Activated T-cell treated with anti-CD3 and anti-CD28 coated beads for 48 hours (primary cell): Measurements from ENCODE around the gene CTTNBP2NL.
"Not testable (repeated sequence)": the region's sequence is repeated elsewhere in the genome, so short reads cannot be mapped to it uniquely, and the experiment has no call there.

ENCODE experiments used
- DNase-seq: peaks from one replicate; pipeline ENCODE4 v3.0.0-alpha.2; 2020; ENCODE audit warnings: low read depth

Gene CTTNBP2NL

GRCh38 chr1:112423666-112424065 lies 27.7 kb downstream of the CTTNBP2NL start:
- DNase-seq: not testable (repeated sequence)

GRCh38 chr1:112429749-112430148 lies 33.7 kb downstream of the CTTNBP2NL start:
- DNase-seq: no peak

DNA sequence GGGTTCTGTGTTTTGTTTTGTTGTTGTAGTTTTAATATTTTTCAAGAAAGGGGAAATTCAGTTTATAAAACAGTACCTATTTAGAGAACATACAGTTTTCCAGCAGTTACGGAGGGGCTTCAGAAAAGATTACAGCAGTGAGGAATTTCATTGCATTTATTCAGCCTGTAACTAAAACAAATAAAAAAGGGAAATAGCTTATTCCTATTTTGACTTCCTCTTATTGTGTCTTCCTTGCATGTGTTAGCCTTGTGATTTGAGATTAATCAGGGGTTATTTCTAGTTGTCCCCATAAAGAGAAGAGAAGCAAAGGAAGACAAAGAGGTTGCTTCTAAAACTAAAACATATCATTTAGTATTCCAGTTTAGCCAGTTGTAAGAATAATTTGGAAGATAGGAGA lies 35.0 kb downstream of the CTTNBP2NL start:
- no peak for DNase-seq

DNA sequence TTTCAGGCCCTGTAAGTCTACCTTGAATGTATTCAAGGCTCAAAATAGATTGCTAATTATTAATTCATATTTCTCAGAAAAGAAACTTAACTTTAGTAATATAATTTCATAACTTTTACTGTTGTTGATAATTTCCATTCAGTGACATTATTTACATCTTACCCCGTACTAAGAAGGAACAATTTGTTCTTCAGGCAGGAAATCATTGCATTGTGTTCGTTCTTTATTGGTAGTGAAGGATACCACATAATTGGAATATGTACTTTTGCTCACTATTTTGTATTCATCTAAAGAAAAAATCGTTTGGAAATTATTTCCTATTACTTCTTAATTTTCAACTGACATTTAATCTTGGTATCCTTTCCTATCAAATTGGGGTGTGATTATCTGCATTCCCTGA lies 39.4 kb downstream of the CTTNBP2NL start:
- DNase-seq: no peak

DNA sequence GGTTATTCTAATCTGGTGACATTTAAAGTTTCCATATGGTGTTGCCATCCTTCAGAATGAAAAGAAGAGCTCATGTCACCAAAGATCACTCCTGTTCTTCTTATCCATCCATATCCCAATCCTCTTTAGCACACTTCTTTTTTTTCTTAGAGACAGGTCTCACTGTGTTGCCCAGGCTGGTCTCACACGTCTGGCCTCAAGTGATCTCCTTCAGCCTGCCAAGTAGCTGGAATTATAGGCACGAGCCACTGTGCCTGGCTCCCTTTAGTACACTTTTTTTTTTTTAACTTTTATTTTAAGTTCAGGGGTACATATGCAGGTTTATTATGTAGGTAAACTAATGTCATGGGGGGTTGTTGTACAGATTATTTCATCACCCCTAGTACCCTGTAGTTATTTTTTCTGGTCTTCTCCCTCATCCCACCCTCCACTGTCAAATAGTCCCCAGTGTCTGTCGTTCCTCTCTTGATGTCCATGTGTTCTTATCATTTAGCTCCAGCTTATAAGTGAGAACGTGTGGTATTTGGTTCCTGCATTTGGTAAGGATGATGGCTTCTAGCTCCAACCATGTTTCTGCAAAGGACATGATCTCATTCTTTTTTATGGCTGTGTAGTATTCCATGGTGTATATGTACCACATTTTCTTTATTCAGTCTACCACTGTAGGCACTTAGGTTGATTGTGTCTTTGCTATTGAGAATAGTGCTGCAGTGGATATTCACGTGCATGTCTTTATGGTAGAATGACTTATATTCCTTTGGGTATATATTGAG lies 40.6 kb downstream of the CTTNBP2NL start:
- no peak for DNase-seq

DNA sequence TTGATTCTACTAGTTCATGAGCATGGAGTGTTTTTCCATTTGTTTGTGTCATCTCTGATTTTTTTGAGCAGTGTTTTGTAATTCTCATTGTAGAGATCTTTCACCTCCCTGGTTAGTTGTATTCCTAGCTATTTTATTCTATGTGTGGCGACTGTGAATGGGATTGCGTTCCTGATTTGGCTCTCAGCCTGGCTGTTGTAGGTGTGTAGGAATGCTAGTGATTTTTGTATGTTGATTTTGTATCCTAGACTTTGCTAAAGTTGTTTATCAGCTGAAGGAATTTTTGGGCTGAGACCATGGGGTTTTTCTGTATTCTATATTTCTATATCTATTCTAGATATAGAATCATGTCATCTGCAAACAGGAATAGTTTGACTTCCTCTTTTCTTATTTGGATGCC lies 42.1 kb downstream of the CTTNBP2NL start:
- not testable (repeated sequence) for DNase-seq

DNA sequence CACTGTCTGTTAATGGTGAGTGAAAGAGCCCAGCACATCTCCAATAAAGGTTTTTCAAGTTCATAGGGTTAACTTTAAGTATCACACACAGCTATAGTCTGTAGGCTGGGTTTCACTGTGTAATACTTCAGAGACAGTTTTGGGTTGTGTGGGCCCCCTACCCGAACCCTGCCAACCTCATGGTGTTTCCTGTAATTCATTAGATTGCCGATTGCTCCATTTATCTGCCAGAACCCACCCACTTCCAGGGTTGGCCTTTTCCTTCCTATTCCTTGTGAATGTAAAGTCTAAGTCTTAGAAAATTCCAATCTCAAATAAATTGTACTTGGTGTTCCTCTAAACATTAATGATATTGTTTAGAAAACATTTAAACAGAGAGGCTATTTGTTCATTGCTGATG lies 43.6 kb downstream of the CTTNBP2NL start:
- DNase-seq: no peak

- DNase-seq: no peak
Observed at GRCh38 chr1:112440574-112440973, 44.6 kb downstream of the CTTNBP2NL start.

DNA sequence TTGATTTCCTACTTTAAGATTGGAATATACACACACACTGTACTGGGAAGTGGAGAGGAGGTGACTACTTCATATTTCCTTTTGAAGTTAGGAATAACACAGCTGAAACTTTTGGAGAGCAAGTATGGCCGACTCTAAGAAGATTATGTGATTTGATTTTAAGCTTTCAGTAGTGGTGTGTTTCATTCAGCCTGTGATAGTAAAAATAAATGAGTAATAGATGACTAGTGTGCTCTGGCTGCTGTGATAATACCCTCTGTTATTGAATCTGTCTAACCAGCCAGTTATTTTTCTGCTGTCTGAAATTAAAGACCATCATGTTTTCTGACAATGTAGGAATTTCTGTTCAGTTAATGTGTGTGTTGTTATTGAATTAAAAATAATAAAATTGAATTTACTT lies 48.3 kb downstream of the CTTNBP2NL start:
- no peak for DNase-seq

GRCh38 chr1:112445596-112445995 lies 49.6 kb downstream of the CTTNBP2NL start:
- DNase-seq: no peak

DNA sequence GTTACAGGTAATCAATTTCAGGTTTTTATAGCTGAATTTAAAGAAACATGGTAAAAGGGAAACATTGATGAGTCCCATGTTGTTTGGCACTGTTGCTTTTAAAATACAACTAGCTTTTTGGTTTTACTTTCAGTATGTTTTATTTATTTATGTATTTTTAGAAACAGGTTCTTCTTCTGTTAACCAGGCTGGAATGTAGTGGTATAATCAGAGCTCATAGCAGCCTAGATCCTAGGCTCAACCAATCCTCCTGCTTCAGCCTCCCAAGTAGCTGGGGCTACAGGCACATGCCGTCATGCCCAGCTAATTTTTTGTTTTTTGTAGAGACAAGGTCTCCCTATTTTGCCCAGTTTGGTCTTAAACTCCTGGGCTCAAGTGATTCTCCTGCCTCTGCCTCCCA lies 50.4 kb downstream of the CTTNBP2NL start:
- DNase-seq: no peak

GRCh38 chr1:112448904-112449629 lies 53.1 kb downstream of the CTTNBP2NL start:
- DNase-seq: no peak

DNA sequence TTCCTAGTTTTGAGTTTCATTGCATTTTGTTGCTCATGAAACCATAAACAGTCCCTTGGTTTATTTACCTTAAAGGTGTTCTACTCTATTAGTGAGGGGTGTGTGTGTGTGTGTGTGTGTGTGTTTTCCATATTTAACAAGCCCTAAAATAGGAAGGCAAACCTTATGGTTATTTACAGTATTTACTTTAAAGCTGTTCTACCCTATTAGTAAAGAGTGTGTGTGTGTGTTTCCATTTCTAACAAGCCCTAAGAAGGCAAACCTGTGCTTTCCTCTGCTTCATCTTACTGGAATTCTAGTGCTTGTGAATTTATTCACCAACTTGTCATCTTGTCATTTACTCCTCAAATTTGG lies 53.6 kb downstream of the CTTNBP2NL start:
- DNase-seq: no peak

DNA sequence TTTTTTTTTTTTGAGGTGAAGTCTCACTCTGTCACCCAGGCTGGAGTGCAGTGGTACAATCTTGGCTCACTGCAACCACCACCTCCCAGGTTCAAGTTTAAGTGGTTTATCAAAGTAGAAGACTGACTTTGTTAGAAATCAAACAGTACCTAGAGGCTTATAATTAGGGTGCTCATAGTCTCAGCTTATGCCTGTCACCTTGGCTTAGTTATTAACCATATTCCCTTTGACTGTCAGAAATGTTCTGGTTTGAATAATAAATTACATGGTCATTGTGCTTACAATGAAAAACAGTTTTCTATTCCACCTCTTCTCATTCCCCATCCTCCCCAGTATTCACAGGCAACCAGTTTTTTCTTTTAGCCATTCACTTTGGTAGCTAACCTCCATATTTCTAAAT lies 54.8 kb downstream of the CTTNBP2NL start:
- no peak for DNase-seq

DNA sequence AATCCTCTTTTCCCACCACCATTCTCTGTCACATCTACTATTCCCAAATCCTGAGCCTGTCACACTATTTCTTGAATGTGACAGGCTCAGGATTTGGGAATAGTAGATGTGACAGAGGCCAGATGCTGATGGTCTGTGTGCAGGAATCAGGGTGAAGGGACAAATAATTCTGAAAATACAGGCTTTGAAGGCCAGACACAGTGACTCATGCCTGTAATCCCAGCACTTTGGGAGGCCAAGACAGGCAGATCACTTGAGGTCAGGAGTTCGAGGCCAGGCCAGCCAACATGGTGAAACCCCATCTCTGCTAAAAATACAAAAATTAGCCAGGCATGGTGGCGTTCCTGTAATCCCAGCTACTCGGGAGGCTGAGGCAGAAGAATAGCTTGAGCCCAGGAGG lies 55.3 kb downstream of the CTTNBP2NL start:
- not testable (repeated sequence) for DNase-seq

GRCh38 chr1:112453876-112454275 lies 57.9 kb downstream of the CTTNBP2NL start:
- DNase-seq: no peak

GRCh38 chr1:112454316-112454715 lies 58.3 kb downstream of the CTTNBP2NL start:
- DNase-seq: no peak

GRCh38 chr1:112457241-112457640 lies 61.2 kb downstream of the CTTNBP2NL start:
- DNase-seq: no peak

- DNase-seq: no peak
Observed at GRCh38 chr1:112457955-112458354, 61.9 kb downstream of the CTTNBP2NL start.

- DNase-seq: no peak
Observed at GRCh38 chr1:112458756-112459155, 62.7 kb downstream of the CTTNBP2NL start.

GRCh38 chr1:112460615-112461014 lies 64.6 kb downstream of the CTTNBP2NL start:
- DNase-seq: no peak

GRCh38 chr1:112461200-112461871 lies 65.3 kb downstream of the CTTNBP2NL start:
- no peak for DNase-seq

DNA sequence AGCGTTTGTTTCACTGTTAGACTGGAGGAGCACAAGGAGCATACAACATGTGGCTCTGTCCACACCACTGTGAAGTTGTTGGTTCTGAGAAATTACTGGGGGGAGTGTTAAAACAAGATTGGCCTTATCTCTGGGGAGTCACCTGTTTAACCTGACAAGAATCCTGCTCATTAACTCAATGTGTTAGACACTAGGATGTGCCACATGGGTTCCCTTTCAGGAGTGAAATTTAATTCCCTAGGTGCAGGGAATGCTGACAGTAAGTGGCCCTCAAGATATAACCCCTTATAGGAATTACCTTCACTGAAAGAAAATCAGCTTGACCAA lies 66.9 kb downstream of the CTTNBP2NL start:
- DNase-seq: no peak
